DND-41 (cell line): ENCODE data around the gene GTF2A1L.

Experiments used
- EZH2 ChIP-seq: IDR thresholded peaks from 3 replicates; pipeline ENCODE4 v1.6.1; 2012; ENCODE audit warnings: borderline replicate concordance, low read depth, mild to moderate bottlenecking, moderate library complexity, low read length, inconsistent platforms; ENCODE audit not compliant: severe bottlenecking
- TF ChIP-seq, protein P1 (sequence below): IDR thresholded peaks from 2 replicates; pipeline ENCODE4 v1.5.1; 2012; ENCODE audit warnings: borderline replicate concordance, low read length, moderate library complexity, mild to moderate bottlenecking; ENCODE audit not compliant: poor library complexity, severe bottlenecking; ENCODE audit errors: extremely low read depth

DNA sequence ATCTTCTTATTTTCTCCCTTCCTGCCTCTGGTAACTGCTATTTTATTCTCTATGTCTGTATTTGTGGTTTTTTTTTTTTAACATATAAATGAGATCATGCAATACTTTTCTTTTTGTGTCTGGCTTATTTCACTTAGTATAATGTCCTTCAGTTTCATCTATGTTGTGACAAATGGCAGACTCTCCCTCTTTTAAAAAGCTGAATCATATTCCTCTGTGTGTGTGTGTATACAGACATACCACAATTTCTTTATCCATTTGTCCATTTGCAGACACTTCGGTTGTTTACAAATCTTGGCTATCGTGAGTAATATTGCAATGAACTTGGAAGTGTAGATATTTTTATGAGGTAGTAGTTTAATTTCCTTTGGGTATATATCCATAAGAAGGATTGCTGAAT, 7.0 kb downstream of the GTF2A1L start:
- TF ChIP-seq, protein P1, sequence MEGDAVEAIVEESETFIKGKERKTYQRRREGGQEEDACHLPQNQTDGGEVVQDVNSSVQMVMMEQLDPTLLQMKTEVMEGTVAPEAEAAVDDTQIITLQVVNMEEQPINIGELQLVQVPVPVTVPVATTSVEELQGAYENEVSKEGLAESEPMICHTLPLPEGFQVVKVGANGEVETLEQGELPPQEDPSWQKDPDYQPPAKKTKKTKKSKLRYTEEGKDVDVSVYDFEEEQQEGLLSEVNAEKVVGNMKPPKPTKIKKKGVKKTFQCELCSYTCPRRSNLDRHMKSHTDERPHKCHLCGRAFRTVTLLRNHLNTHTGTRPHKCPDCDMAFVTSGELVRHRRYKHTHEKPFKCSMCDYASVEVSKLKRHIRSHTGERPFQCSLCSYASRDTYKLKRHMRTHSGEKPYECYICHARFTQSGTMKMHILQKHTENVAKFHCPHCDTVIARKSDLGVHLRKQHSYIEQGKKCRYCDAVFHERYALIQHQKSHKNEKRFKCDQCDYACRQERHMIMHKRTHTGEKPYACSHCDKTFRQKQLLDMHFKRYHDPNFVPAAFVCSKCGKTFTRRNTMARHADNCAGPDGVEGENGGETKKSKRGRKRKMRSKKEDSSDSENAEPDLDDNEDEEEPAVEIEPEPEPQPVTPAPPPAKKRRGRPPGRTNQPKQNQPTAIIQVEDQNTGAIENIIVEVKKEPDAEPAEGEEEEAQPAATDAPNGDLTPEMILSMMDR = no peak
- no peak for TF ChIP-seq EZH2
